Stimulated activated CD8-positive, alpha-beta memory T cell treated with anti-CD3 and anti-CD28 coated beads, Interleukin-7, amount 100 ng/mL, for 1 hour (primary cell): Measurements from ENCODE around the gene NPIPA3.
"Not testable (repeated sequence)": the region's sequence is repeated elsewhere in the genome, so short reads cannot be mapped to it uniquely, and the experiment has no call there.

Source experiments
- DNase-seq, 2 donors: peaks; one replicate each; pipeline ENCODE4 v3.0.0-alpha.2; 2020; ENCODE audit warnings: low read depth in 2 of 2

The NPIPA3 gene

GRCh38 chr16:14703156-14704011 is at the start of gene NPIPA3:
NPIPA3 (plus strand) TSS chr16:14703411; CDS start chr16:14708944, 5,533 bp downstream.
- not testable (repeated sequence) for DNase-seq

- no peak for DNase-seq
These were observed 45.1 kb upstream of the NPIPA3 start for GRCh38 chr16:14658063-14658462.

GRCh38 chr16:14667347-14668266 is 35.6 kb upstream of the NPIPA3 start:
- DNase-seq, result no peak

- no peak for DNase-seq
These were observed 34.5 kb upstream of the NPIPA3 start for GRCh38 chr16:14668556-14669223.

GRCh38 chr16:14669776-14670175 is 33.4 kb upstream of the NPIPA3 start:
- no peak for DNase-seq

- no peak for DNase-seq
These were observed 30.7 kb upstream of the NPIPA3 start for GRCh38 chr16:14672403-14672971.

GRCh38 chr16:14676633-14677032 is 26.6 kb upstream of the NPIPA3 start:
- DNase-seq, result no peak

GRCh38 chr16:14677627-14678026 is 25.6 kb upstream of the NPIPA3 start:
- DNase-seq, result no peak

- no peak for DNase-seq
These were observed 24.3 kb upstream of the NPIPA3 start for GRCh38 chr16:14678748-14679497.

GRCh38 chr16:14680396-14680795 is 22.8 kb upstream of the NPIPA3 start:
- DNase-seq, result not testable (repeated sequence)

- no peak for DNase-seq
These were observed 22.1 kb upstream of the NPIPA3 start for GRCh38 chr16:14681115-14681514.

- DNase-seq, result no peak
These were observed 21.1 kb upstream of the NPIPA3 start for GRCh38 chr16:14682121-14682520.

GRCh38 chr16:14685870-14686793 is 17.1 kb upstream of the NPIPA3 start:
- not testable (repeated sequence) for DNase-seq

GRCh38 chr16:14694129-14694528 is 9.1 kb upstream of the NPIPA3 start, which contains the start of gene PLA2G10:
PLA2G10 (minus strand) TSS chr16:14694308; CDS start chr16:14694229, 79 bp downstream.
- DNase-seq, result not testable (repeated sequence)

GRCh38 chr16:14701859-14702258 is 1.4 kb upstream of the NPIPA3 start:
- DNase-seq, result not testable (repeated sequence)

- not testable (repeated sequence) for DNase-seq
These were observed 539 bp upstream of the NPIPA3 start for GRCh38 chr16:14702672-14703071.

- DNase-seq, result not testable (repeated sequence)
These were observed 30.0 kb downstream of the NPIPA3 start for GRCh38 chr16:14733233-14733632.

GRCh38 chr16:14740832-14741385 is 37.7 kb downstream of the NPIPA3 start:
- DNase-seq, result not testable (repeated sequence)

GRCh38 chr16:14741794-14742193 is 38.6 kb downstream of the NPIPA3 start:
- DNase-seq, result not testable (repeated sequence)
